ENCODE data around the gene PPARGC1A. TPM values are rescaled to one million over a fixed set of nuclear protein-coding genes. Genes with fewer than 3 reads are reported as not detected.
A peak's percentile ranks its signal among the peaks of the same experiment; 100 is the strongest.

Gene PPARGC1A
- total and polyA plus RNA-seq, 2 experiments from 2014 or later, result 6.7 to 16.6 TPM

- H3K9me3 ChIP-seq (ENCODE audit: low read depth), result no peaks in the 10 kb centered on the region
- H2AFZ ChIP-seq, result no peak overlapping the region
- no peak for DNase-seq (ENCODE audit: low spot score)
- no peak overlapping the region for H3K4me3 ChIP-seq
- TF ChIP-seq, protein P1, sequence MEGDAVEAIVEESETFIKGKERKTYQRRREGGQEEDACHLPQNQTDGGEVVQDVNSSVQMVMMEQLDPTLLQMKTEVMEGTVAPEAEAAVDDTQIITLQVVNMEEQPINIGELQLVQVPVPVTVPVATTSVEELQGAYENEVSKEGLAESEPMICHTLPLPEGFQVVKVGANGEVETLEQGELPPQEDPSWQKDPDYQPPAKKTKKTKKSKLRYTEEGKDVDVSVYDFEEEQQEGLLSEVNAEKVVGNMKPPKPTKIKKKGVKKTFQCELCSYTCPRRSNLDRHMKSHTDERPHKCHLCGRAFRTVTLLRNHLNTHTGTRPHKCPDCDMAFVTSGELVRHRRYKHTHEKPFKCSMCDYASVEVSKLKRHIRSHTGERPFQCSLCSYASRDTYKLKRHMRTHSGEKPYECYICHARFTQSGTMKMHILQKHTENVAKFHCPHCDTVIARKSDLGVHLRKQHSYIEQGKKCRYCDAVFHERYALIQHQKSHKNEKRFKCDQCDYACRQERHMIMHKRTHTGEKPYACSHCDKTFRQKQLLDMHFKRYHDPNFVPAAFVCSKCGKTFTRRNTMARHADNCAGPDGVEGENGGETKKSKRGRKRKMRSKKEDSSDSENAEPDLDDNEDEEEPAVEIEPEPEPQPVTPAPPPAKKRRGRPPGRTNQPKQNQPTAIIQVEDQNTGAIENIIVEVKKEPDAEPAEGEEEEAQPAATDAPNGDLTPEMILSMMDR (IDR thresholded peaks at IDR 0.05; ENCODE audit: poor library complexity), result no peak
- TF ChIP-seq EZH2 (IDR thresholded peaks at IDR 0.05; ENCODE audit: borderline replicate concordance), result no peak
- no peak for TF ChIP-seq EZH2phosphoT487 (IDR thresholded peaks at IDR 0.05; ENCODE audit: low read depth, severe bottlenecking, unreplicated experiment)
- no peaks in the 10 kb centered on the region for H3K4me1 ChIP-seq (ENCODE audit: insufficient read depth)
- 76% methylated on average over 5 of the region's 5 CpGs for WGBS (ENCODE audit: low lambda C conversion rate, missing lambda C conversion rate)
- H3K27ac ChIP-seq, result no peak overlapping the region
- no peak overlapping the region for H3K4me2 ChIP-seq
- no peaks in the 10 kb centered on the region for H3K79me2 ChIP-seq
- no peaks in the 10 kb centered on the region for H4K20me1 ChIP-seq (ENCODE audit: insufficient read depth, poor library complexity, severe bottlenecking)
- no peaks in the 10 kb centered on the region for H3K36me3 ChIP-seq (replicated peaks; ENCODE audit: insufficient read depth, low read depth)
- H3K27me3 ChIP-seq, result no peaks in the 10 kb centered on the region
- H3K9me2 ChIP-seq (replicated peaks; ENCODE audit: insufficient read depth), result no peaks in the 10 kb centered on the region
These were observed 84.4 kb downstream of the PPARGC1A start for GRCh38 chr4:23805450-23805851.

DNA sequence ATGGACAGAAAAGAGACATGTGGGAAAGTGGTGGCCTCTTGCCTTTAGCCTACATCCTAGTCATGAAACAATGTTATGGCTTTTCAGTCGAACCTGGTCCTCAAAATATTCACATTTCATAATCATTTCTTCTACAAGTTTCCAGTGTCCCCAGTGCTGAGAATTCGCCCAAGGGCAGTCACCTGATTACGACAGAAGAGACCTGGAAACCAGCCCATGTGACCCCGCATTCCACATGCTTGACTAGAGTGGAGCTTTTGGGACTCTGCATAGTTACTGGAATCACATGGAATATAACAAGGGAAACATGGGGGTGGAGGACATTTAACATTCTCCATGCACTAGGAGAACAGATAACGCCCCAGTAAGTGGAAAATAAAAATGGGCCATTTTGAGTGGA, 100.1 kb downstream of the PPARGC1A start:
- no peaks in the 10 kb centered on the region for H3K79me2 ChIP-seq
- H3K4me3 ChIP-seq, result no peak overlapping the region
- H3K4me1 ChIP-seq (ENCODE audit: insufficient read depth), result no peaks in the 10 kb centered on the region
- H3K36me3 ChIP-seq (replicated peaks; ENCODE audit: insufficient read depth, low read depth), result no peaks in the 10 kb centered on the region
- no peak overlapping the region for H3K27ac ChIP-seq
- no peaks in the 10 kb centered on the region for H3K9me2 ChIP-seq (replicated peaks; ENCODE audit: insufficient read depth)
- TF ChIP-seq EZH2phosphoT487 (IDR thresholded peaks at IDR 0.05; ENCODE audit: low read depth, severe bottlenecking, unreplicated experiment) (no peak), EZH2 (IDR thresholded peaks at IDR 0.05; ENCODE audit: borderline replicate concordance) (no peak)
- TF ChIP-seq, protein P1 (IDR thresholded peaks at IDR 0.05; ENCODE audit: poor library complexity), result no peak
- no peaks in the 10 kb centered on the region for H3K9me3 ChIP-seq (ENCODE audit: low read depth)
- H2AFZ ChIP-seq, result no peak overlapping the region
- H3K4me2 ChIP-seq, result no peak overlapping the region
- 79% methylated on average over 5 of the region's 5 CpGs for WGBS (ENCODE audit: low lambda C conversion rate, missing lambda C conversion rate)
- DNase-seq (ENCODE audit: low spot score), result peak; percentile 10
- no peaks in the 10 kb centered on the region for H4K20me1 ChIP-seq (ENCODE audit: insufficient read depth, poor library complexity, severe bottlenecking)
- H3K27me3 ChIP-seq, result no peaks in the 10 kb centered on the region

GRCh38 chr4:23788460-23788859, 101.4 kb downstream of the PPARGC1A start:
- peak; percentile 15 for DNase-seq (ENCODE audit: low spot score)
- no peak overlapping the region for H3K4me3 ChIP-seq
- H3K4me2 ChIP-seq, result no peak overlapping the region
- H3K27me3 ChIP-seq, result no peaks in the 10 kb centered on the region
- H3K9me3 ChIP-seq (ENCODE audit: low read depth), result no peaks in the 10 kb centered on the region
- no peaks in the 10 kb centered on the region for H3K79me2 ChIP-seq
- TF ChIP-seq EZH2 (IDR thresholded peaks at IDR 0.05; ENCODE audit: borderline replicate concordance) (no peak), EZH2phosphoT487 (IDR thresholded peaks at IDR 0.05; ENCODE audit: low read depth, severe bottlenecking, unreplicated experiment) (no peak)
- TF ChIP-seq, protein P1 (IDR thresholded peaks at IDR 0.05; ENCODE audit: poor library complexity), result no peak
- no peaks in the 10 kb centered on the region for H3K9me2 ChIP-seq (replicated peaks; ENCODE audit: insufficient read depth)
- no peaks in the 10 kb centered on the region for H3K4me1 ChIP-seq (ENCODE audit: insufficient read depth)
- H3K27ac ChIP-seq, result no peak overlapping the region
- H3K36me3 ChIP-seq (replicated peaks; ENCODE audit: insufficient read depth, low read depth), result no peaks in the 10 kb centered on the region
- no peak overlapping the region for H2AFZ ChIP-seq
- H4K20me1 ChIP-seq (ENCODE audit: insufficient read depth, poor library complexity, severe bottlenecking), result no peaks in the 10 kb centered on the region
- 76% methylated on average over 5 of the region's 5 CpGs for WGBS (ENCODE audit: low lambda C conversion rate, missing lambda C conversion rate)

DNA sequence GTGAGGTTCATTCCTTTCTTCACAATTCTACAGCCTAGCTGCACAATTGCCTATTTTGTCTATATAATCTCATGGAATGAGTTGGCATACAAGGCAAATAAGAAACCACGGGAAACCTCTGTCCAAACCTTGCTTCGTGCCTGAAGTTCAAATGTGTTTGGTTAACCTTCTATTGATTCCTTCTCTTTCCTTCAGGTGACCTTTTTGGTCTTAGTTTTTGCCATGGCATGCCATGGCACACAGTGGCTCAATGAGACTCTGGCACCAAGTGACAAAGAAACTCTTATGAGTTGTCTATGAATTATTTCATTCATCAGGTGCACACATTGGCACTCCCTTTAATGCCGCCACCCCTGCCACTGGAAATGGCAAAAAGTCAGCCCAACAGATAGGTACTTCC, 101.8 kb downstream of the PPARGC1A start:
- Histone ChIP-seq H3K4me1 (ENCODE audit: insufficient read depth) (no peaks in the 10 kb centered on the region), H3K27me3 (no peaks in the 10 kb centered on the region), H3K79me2 (no peaks in the 10 kb centered on the region), H3K4me3 (no peak overlapping the region), H3K27ac (no peak overlapping the region), H3K9me3 (ENCODE audit: low read depth) (no peaks in the 10 kb centered on the region), H3K4me2 (no peak overlapping the region), H2AFZ (no peak overlapping the region), H3K36me3 (replicated peaks; ENCODE audit: insufficient read depth, low read depth) (no peaks in the 10 kb centered on the region), H3K9me2 (replicated peaks; ENCODE audit: insufficient read depth) (no peaks in the 10 kb centered on the region), H4K20me1 (ENCODE audit: insufficient read depth, poor library complexity, severe bottlenecking) (no peaks in the 10 kb centered on the region)
- 90% methylated on average over 3 of the region's 3 CpGs for WGBS (ENCODE audit: low lambda C conversion rate, missing lambda C conversion rate)
- DNase-seq (ENCODE audit: low spot score), result no peak
- TF ChIP-seq, protein P1 (IDR thresholded peaks at IDR 0.05; ENCODE audit: poor library complexity), result no peak
- TF ChIP-seq EZH2phosphoT487 (IDR thresholded peaks at IDR 0.05; ENCODE audit: low read depth, severe bottlenecking, unreplicated experiment) (no peak), EZH2 (IDR thresholded peaks at IDR 0.05; ENCODE audit: borderline replicate concordance) (no peak)
